GM18868 (cell line): Measurements from ENCODE around the gene ZCCHC9.

Source experiments
- ATAC-seq: cut with Tn5 transposase; IDR thresholded peaks from one replicate; pipeline ENCODE4 v1.9.1; 2021; ENCODE audit warnings: mild to moderate bottlenecking, moderate library complexity; ENCODE audit not compliant: unreplicated experiment

The ZCCHC9 gene

DNA sequence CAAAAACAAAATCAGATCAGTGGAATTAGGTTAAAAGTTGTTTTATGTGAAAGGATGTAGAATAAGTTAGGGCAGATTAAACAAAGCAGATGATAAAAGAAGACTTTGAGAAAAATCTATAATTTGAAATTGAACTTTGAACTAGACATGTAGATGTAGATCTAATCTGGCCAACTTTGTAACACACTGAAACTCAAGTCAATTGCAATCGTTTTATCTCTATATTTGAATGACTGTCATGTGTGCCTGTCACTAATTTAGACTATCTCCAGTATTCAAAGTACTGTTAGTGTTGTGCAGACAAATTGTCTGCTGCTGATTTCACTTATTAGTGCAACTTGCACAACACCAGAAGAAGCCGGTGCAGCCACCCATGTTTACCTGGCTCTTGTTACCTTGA, 52.7 kb downstream of the ZCCHC9 start:
- no peak for ATAC-seq

DNA sequence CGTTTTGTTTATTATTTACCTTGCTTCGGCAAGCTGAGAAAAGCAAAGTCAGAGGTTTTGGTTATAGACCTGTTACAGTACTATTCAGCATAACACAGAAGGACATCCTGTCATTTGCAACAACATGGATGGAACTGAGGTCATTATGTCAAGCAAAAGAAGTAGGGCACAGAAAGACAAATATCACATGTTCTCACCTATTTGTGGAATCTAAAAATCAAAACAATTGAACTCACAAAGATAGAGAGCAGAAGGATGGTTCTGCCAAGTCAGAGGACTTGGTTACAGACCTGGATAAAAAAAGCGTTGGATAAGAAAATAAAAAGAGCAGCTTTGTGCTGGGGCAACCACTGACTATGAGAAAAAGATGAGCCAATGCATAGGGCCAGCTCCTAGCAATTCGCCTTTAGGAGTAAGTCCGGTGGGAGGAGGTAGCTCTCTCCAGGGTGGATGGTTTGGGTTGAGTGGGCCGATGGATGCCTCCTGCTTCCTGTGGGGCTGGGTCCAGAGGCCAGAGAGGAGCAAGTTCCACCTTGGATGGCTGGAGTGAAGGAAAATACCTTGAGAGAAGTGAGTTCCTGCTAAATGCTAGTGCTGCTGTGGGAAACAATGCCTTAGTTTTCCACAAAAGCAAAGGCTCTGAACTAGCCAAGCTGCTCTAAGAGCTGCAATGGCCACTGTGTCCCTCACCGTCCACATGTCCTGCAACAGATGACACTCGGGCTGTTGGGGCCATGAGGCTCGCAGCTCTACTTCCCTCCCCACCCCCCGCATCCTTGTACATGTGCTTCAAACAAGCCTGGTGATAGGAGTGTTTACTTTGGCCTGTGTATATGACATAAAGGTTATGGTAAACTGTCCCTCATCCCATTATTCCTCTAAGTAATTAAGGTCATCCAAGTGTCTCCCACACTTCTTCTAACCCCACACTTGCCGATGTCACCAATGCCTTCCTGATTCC, 54.2 kb downstream of the ZCCHC9 start:
- no peak for ATAC-seq

- ATAC-seq: no peak
Observed at GRCh38 chr5:81359108-81359507, 57.7 kb downstream of the ZCCHC9 start.

DNA sequence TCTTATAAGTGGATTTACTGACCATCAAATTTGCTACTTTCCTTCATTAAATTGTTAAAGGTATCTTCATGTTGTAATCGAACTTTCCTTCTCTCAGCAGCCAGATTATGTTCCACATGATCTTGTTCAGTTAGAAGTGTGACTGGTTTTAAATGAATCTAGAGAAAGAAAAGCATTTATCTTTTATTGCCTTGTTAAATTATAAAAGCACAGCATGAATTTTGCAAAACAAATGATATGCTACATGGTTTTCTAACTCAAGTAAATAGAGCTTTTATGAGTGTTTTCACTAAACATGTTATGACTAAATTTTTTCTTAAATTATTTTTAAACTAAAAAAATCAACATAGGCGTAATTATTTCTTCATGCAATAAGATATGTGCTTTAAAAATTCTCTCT, 58.5 kb downstream of the ZCCHC9 start:
- no peak for ATAC-seq

DNA sequence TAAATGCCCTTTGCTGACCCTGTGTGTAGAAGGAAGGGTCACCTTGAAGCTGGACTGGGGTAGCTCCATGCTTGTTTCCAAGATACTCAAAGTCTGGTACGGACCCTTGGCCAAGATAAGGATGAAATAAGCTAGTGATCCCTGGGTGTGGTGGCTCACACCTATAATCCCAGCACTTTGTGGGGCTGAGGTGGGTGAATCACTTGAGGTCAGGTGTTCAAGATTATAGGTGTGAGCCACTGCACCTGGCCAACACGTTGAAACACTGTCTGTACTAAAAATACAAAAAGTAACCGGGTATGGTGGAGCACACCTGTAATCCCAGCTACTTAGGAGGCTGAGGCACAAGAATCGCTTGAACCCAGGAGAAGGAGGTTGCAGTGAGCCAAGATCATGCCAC, 59.3 kb downstream of the ZCCHC9 start:
- ATAC-seq: no peak

GRCh38 chr5:81361600-81361999, 60.2 kb downstream of the ZCCHC9 start:
- no peak for ATAC-seq
